ENCODE results near the gene NFX1. TPM values are rescaled to one million over a fixed set of nuclear protein-coding genes. Genes with fewer than 3 reads are reported as not detected.

The NFX1 gene
- polyA plus RNA-seq, 1 donor (not counting 4 experiments of a cell fraction or from before 2014, with no cell fraction given) = 28.1 TPM

- peaks cover 42% of the 10 kb centered on the region for H3K79me2 ChIP-seq (ENCODE audit: control insufficient read depth, insufficient read depth, low read length)
- no peak for TF ChIP-seq CTCF (optimal IDR thresholded peaks at IDR 0.05 in 1 of 3, IDR thresholded peaks at IDR 0.05 in 1 of 3, conservative IDR thresholded peaks at IDR 0.05 in 1 of 3; ENCODE audit: extremely low read depth in 1 of 3, insufficient read depth in 2 of 3, low read length in 3 of 3)
- TF ChIP-seq EZH2 (IDR thresholded peaks at IDR 0.05; ENCODE audit: low read length) = no peak
- H2AFZ ChIP-seq (ENCODE audit: control insufficient read depth, low read length) = peak overlapping the region; percentile 54
- FAIRE-seq (no peak), DNase-seq (ENCODE audit: low read depth, low spot score) (no peak)
- no peaks in the 10 kb centered on the region for H3K9me3 ChIP-seq (ENCODE audit: control insufficient read depth, low read depth, low read length)
- H3K9ac ChIP-seq (ENCODE audit: control insufficient read depth, extremely low read depth, insufficient read depth, low read length) = peak overlapping the region; percentile 97
- H3K4me3 ChIP-seq (ENCODE audit: control insufficient read depth in 2 of 3, extremely low read depth in 1 of 3, insufficient read depth in 2 of 3, low read depth in 1 of 3, low read length in 3 of 3) = peak overlapping the region; percentile 70 to 98 (median 93)
- no peaks in the 10 kb centered on the region for H3K27me3 ChIP-seq (ENCODE audit: control insufficient read depth, extremely low read depth, insufficient read depth, low read length)
- peak overlapping the region; percentile 89 for H3K27ac ChIP-seq (ENCODE audit: control insufficient read depth, insufficient read depth, low read length)
- H3K4me2 ChIP-seq (ENCODE audit: control insufficient read depth, extremely low read depth, insufficient read depth, low read depth, low read length) = peak overlapping the region; percentile 72
- H3K36me3 ChIP-seq (ENCODE audit: control insufficient read depth in 2 of 2, extremely low read depth in 1 of 2, insufficient read depth in 2 of 2, low read length in 2 of 2) = peaks cover 8 to 12% of the 10 kb centered on the region in 2 experiments
- H3K9me1 ChIP-seq (ENCODE audit: control insufficient read depth, extremely low read depth, insufficient read depth, low read length) = no peaks in the 10 kb centered on the region
- dilution Hi-C loops (cut with MboI; ENCODE audit: extremely low pct_ligation_motif_present, low sequenced_read_pairs) = no loop called here
- H4K20me1 ChIP-seq (ENCODE audit: control insufficient read depth, extremely low read depth, insufficient read depth, low read length) = no peaks in the 10 kb centered on the region
- peaks cover 18% of the 10 kb centered on the region for H3K4me1 ChIP-seq (ENCODE audit: control insufficient read depth, extremely low read depth, insufficient read depth, low read length)
Measured at GRCh38 chr9:33265211-33265865, 25.0 kb upstream of the NFX1 start.

GRCh38 chr9:33267151-33267767, 23.1 kb upstream of the NFX1 start:
- Histone ChIP-seq H3K9me1 (ENCODE audit: control insufficient read depth, extremely low read depth, insufficient read depth, low read length) (no peaks in the 10 kb centered on the region), H3K36me3 (ENCODE audit: control insufficient read depth in 2 of 2, extremely low read depth in 1 of 2, insufficient read depth in 2 of 2, low read length in 2 of 2) (peaks cover 15 to 16% of the 10 kb centered on the region in 2 experiments), H3K4me1 (ENCODE audit: control insufficient read depth, extremely low read depth, insufficient read depth, low read length) (peaks cover 18% of the 10 kb centered on the region), H3K9me3 (ENCODE audit: control insufficient read depth, low read depth, low read length) (no peaks in the 10 kb centered on the region), H3K4me2 (ENCODE audit: control insufficient read depth, extremely low read depth, insufficient read depth, low read depth, low read length) (no peak overlapping the region), H2AFZ (ENCODE audit: control insufficient read depth, low read length) (no peak overlapping the region), H4K20me1 (ENCODE audit: control insufficient read depth, extremely low read depth, insufficient read depth, low read length) (no peaks in the 10 kb centered on the region), H3K27ac (ENCODE audit: control insufficient read depth, insufficient read depth, low read length) (no peak overlapping the region), H3K79me2 (ENCODE audit: control insufficient read depth, insufficient read depth, low read length) (peaks cover 37% of the 10 kb centered on the region), H3K27me3 (ENCODE audit: control insufficient read depth, extremely low read depth, insufficient read depth, low read length) (no peaks in the 10 kb centered on the region), H3K4me3 (ENCODE audit: control insufficient read depth in 2 of 3, extremely low read depth in 1 of 3, insufficient read depth in 2 of 3, low read depth in 1 of 3, low read length in 3 of 3) (no peak overlapping the region), H3K9ac (ENCODE audit: control insufficient read depth, extremely low read depth, insufficient read depth, low read length) (no peak overlapping the region)
- no peak for DNase-seq (ENCODE audit: low read depth, low spot score)
- FAIRE-seq = no peak
- no peak for TF ChIP-seq EZH2 (IDR thresholded peaks at IDR 0.05; ENCODE audit: low read length)
- no peak for TF ChIP-seq CTCF (optimal IDR thresholded peaks at IDR 0.05 in 1 of 3, IDR thresholded peaks at IDR 0.05 in 1 of 3, conservative IDR thresholded peaks at IDR 0.05 in 1 of 3; ENCODE audit: extremely low read depth in 1 of 3, insufficient read depth in 2 of 3, low read length in 3 of 3)
- dilution Hi-C loops (cut with MboI; ENCODE audit: extremely low pct_ligation_motif_present, low sequenced_read_pairs) = no loop called here

Data from keratinocyte (primary cell).